ENCODE results near the gene SEPHS1. TPM values are rescaled to one million over a fixed set of nuclear protein-coding genes. Genes with fewer than 3 reads are reported as not detected.

SEPHS1 gene
- total RNA-seq, 1 donor from 2014 or later = 127 TPM

DNA sequence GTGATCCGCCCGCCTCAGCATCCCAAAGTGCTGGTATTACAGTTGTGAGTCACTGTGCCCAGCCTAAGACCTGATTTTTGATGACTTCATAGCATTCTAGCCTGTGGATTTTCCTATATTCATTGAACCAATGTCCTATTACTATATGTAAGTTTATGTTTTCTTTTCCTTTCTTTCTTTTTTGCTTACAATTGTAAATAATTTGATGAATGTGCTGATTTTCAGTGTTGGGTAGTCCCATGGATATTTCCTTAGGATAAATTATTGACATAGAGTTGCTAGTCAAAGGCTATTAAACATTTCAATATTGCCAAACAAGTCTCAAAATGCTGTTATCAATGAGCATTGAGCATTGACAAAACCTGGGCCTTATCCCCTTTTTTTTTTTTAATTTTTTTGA is 38.3 kb downstream of the SEPHS1 start:
- Mint-ChIP-seq H3K27ac (no peak overlapping the region), H3K36me3 (ENCODE audit: insufficient read depth) (no peaks in the 10 kb centered on the region), H3K4me3 (ENCODE audit: low read depth) (no peak overlapping the region), H3K27me3 (no peaks in the 10 kb centered on the region), H3K4me1 (ENCODE audit: low read depth) (peaks cover 2% of the 10 kb centered on the region), H3K9me3 (ENCODE audit: low read depth) (no peaks in the 10 kb centered on the region)
- TF ChIP-seq, protein P1, sequence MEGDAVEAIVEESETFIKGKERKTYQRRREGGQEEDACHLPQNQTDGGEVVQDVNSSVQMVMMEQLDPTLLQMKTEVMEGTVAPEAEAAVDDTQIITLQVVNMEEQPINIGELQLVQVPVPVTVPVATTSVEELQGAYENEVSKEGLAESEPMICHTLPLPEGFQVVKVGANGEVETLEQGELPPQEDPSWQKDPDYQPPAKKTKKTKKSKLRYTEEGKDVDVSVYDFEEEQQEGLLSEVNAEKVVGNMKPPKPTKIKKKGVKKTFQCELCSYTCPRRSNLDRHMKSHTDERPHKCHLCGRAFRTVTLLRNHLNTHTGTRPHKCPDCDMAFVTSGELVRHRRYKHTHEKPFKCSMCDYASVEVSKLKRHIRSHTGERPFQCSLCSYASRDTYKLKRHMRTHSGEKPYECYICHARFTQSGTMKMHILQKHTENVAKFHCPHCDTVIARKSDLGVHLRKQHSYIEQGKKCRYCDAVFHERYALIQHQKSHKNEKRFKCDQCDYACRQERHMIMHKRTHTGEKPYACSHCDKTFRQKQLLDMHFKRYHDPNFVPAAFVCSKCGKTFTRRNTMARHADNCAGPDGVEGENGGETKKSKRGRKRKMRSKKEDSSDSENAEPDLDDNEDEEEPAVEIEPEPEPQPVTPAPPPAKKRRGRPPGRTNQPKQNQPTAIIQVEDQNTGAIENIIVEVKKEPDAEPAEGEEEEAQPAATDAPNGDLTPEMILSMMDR (IDR thresholded peaks at IDR 0.05; ENCODE audit: unreplicated experiment) = no peak
- DNase-seq (ENCODE audit: low spot score, unreplicated experiment) = no peak

DNA sequence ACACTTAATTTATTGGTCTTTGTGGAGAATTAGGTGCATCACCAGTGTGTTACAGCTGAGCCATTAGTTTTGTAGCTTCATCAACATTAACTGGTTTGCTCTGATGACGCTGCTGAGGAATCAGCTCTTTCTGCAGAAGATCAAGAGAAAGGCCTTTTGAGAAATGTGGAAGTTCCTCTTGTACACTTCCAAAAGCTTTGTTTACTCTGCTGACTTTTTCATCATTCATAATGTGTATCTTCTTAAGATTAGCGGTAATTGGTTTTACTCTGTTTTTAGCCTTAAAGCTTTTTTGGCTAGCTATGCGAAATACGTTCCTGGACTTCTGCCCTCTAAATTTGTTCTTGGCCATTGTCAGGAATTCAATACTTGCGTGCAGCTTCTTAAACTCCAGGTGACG is 40.0 kb downstream of the SEPHS1 start:
- Mint-ChIP-seq H3K4me3 (ENCODE audit: low read depth) (no peak overlapping the region), H3K9me3 (ENCODE audit: low read depth) (no peaks in the 10 kb centered on the region), H3K4me1 (ENCODE audit: low read depth) (peaks cover 2% of the 10 kb centered on the region), H3K27ac (no peak overlapping the region), H3K36me3 (ENCODE audit: insufficient read depth) (no peaks in the 10 kb centered on the region), H3K27me3 (no peaks in the 10 kb centered on the region)
- TF ChIP-seq, protein P1 (IDR thresholded peaks at IDR 0.05; ENCODE audit: unreplicated experiment) = no peak
- no peak for DNase-seq (ENCODE audit: low spot score, unreplicated experiment)

DNA sequence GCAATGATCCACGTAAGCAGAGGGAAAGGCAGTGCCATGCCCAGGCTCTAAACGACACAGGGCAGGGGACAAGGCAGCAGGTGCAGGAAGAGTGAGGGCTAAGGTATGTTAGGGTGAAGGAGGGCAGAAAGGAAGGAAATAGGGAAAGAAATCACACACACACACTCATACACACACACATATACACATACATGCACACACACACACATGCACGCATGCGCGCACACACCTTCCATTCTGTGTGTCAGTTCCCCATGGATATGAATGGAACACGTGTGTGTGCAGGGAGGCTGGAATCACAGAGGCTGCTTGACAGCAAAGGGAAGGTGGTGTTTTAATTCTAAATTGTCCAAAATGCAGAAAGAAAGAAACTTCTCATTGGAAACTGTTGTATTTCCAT is 42.0 kb downstream of the SEPHS1 start:
- H3K4me1 Mint-ChIP-seq (ENCODE audit: low read depth) = peaks cover 7% of the 10 kb centered on the region

DNA sequence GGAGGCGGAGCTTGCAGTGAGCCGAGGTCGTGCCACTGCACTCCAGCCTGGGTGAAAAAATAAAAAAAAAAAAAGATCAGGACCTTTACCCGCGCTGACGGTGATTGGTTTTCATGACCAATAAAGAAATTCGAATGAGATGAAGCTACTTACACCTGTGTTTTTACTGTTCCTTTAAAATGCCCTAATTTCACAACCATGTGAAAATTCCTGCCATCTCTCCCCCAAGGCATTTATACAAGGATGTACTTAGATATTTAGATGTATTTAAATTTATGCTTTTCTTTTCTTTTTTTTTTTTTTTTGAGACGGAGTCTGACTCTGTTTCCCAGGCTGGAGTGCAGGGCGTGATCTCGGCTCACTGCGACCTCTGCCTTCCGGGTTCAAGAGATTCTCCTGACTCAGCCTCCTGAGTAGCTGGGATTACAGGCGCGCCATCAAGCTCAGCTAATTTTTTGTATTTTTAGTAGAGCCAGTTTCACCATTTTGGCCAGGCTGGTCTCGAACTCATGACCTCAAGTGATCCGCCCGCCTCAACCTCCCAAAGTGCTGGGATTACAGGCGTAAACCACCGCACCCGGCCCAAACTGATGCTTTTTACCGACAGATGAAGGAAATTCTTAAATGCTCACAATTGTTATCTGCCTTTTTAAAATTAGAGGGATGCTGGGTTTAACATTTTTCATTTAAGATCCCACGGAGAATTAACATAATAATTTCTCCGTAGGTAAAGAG is 45.1 kb downstream of the SEPHS1 start:
- H3K36me3 Mint-ChIP-seq (ENCODE audit: insufficient read depth) = no peaks in the 10 kb centered on the region
- peak overlapping the region; percentile 82 for H3K4me3 Mint-ChIP-seq (ENCODE audit: low read depth)
- peak overlapping the region; percentile 96 for H3K27ac Mint-ChIP-seq
- TF ChIP-seq, protein P1 (IDR thresholded peaks at IDR 0.05; ENCODE audit: unreplicated experiment) = no peak
- H3K9me3 Mint-ChIP-seq (ENCODE audit: low read depth) = no peaks in the 10 kb centered on the region
- peaks cover 9% of the 10 kb centered on the region for H3K4me1 Mint-ChIP-seq (ENCODE audit: low read depth)
- DNase-seq (ENCODE audit: low spot score, unreplicated experiment) = no peak
- H3K27me3 Mint-ChIP-seq = no peaks in the 10 kb centered on the region

More for the DNA sequence above, 42.0 kb downstream of the SEPHS1 start:
- H3K27ac Mint-ChIP-seq = peak overlapping the region; percentile 73
- H3K4me3 Mint-ChIP-seq (ENCODE audit: low read depth) = no peak overlapping the region
- TF ChIP-seq, protein P1 (IDR thresholded peaks at IDR 0.05; ENCODE audit: unreplicated experiment) = no peak
- H3K36me3 Mint-ChIP-seq (ENCODE audit: insufficient read depth) = no peaks in the 10 kb centered on the region
- no peaks in the 10 kb centered on the region for H3K27me3 Mint-ChIP-seq
- no peaks in the 10 kb centered on the region for H3K9me3 Mint-ChIP-seq (ENCODE audit: low read depth)
- no peak for DNase-seq (ENCODE audit: low spot score, unreplicated experiment)

DNA sequence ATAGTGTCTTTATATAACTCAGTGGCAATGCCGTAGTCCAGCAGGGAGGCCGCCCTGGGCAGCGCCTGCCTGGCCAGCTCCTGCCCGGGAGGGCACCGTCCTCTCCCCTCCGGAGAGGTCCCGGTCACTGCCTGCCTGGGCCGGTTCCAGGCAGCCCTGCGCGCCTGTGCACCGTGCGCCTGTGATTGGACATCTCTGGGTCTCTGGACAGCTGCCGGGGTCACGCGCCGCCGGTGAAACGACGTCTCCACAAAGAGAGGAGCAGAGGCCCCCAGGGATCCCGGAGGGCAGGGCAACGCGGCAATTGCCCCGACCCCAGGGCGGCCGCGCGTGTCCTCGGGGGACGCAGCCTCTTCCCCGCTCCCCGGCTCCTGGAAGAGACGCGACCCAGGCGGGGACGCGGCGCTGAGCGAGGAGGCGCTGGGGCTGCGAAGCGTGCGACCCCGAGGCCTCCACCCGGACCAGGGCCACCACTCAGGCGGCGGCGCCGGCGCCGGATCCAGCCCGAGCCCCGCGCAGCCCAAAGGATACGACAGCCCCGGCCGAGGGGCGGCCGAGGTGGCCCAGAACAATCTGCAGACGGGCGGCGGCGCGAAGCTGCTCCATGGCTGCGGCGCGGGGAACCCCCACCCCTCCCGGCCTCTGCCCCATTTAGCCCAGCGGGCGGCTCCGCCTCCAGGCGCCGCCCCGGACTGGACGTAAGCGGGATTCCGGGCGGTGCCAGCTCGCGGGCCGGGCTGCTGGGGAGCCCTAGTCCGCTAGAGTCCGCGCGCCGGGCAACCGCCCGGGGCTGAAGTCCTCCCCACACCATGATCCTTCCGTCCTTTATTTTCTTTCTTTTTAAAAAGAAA is 48.4 kb downstream of the SEPHS1 start, which contains the start of gene PHYH:
Gene PHYH, minus strand, starts transcription at position 628 of the 851 bp plus-strand sequence. Its CDS starts 22 bp downstream, at position 606.
- peak within 1 kb of the TSS; percentile 76 for H3K4me3 Mint-ChIP-seq (ENCODE audit: low read depth)
- H3K4me1 Mint-ChIP-seq (ENCODE audit: low read depth) = peaks cover 9% of the 10 kb centered on the region
- H3K27ac Mint-ChIP-seq = peak within 1 kb of the TSS; percentile 92
- H3K9me3 Mint-ChIP-seq (ENCODE audit: low read depth) = no peaks in the 10 kb centered on the region
- DNase-seq (ENCODE audit: low spot score, unreplicated experiment) = peak; percentile 62
- TF ChIP-seq, protein P1 (IDR thresholded peaks at IDR 0.05; ENCODE audit: unreplicated experiment) = no peak
- H3K27me3 Mint-ChIP-seq = no peaks in the 10 kb centered on the region
- peaks cover 2% of the 10 kb centered on the region for H3K36me3 Mint-ChIP-seq (ENCODE audit: insufficient read depth)

Measured in progenitor cell of endocrine pancreas (in vitro differentiated cells).